ENCODE results near the gene DNAAF8. TPM values are rescaled to one million over a fixed set of nuclear protein-coding genes. Genes with fewer than 3 reads are reported as not detected.

Gene DNAAF8
- total RNA-seq, 1 experiment from 2014 or later = 0.39 TPM

GRCh38 chr16:4771646-4772045 lies 37.3 kb downstream of the DNAAF8 start:
- no peak overlapping the region for H2BK20ac ChIP-seq (ENCODE audit: low read depth, low read length, poor library complexity, severe bottlenecking)
- Mint-ChIP-seq H3K4me3 (no peak overlapping the region), H3K27me3 (ENCODE audit: low read depth) (no peaks in the 10 kb centered on the region; the same call in 1 of the 2 replicates), H3K9me3 (no peaks in the 10 kb centered on the region), H3K4me1 (peaks cover 16% of the 10 kb centered on the region in 2 experiments), H3K36me3 (ENCODE audit: insufficient read depth in 1 of 3, low read depth in 3 of 3) (no peaks in the 10 kb centered on the region), H3K27ac (no peak overlapping the region; a peak in 1 of 7 replicates)
- no peak overlapping the region for H4K5ac ChIP-seq (ENCODE audit: insufficient read length, low read depth, low read length)
- no peak overlapping the region for H3K23ac ChIP-seq (ENCODE audit: insufficient read length, low read depth, low read length)
- no peak overlapping the region for H3K4me2 ChIP-seq (ENCODE audit: insufficient read depth, insufficient read length, low read length)
- no peak overlapping the region for H4K8ac ChIP-seq (replicated peaks; ENCODE audit: insufficient read length, low read depth, low read length)
- no peak overlapping the region for H3K18ac ChIP-seq (ENCODE audit: insufficient read length, low read depth, low read length)
- no peak overlapping the region for H2BK120ac ChIP-seq (ENCODE audit: low read depth, low read length, poor library complexity, severe bottlenecking)
- no peaks in the 10 kb centered on the region for H3K79me1 ChIP-seq (ENCODE audit: insufficient read depth, low read depth, low read length, poor library complexity, severe bottlenecking)
- no peak overlapping the region for H2BK15ac ChIP-seq (ENCODE audit: low read depth, low read length)
- no peak for DNase-seq
- H2BK12ac ChIP-seq (ENCODE audit: insufficient read length, low read depth, low read length) = no peak overlapping the region
- no peak overlapping the region for H2AFZ ChIP-seq (ENCODE audit: low read length)
- H3K23me2 ChIP-seq (ENCODE audit: insufficient read length, low read depth, low read length, poor library complexity, severe bottlenecking) = peaks cover 8% of the 10 kb centered on the region
- H3K4ac ChIP-seq (ENCODE audit: low read depth, low read length) = no peak overlapping the region
- no peaks in the 10 kb centered on the region for H3K9me3 ChIP-seq (ENCODE audit: control insufficient read depth, low read depth, low read length)
- H3K27ac ChIP-seq (ENCODE audit: insufficient read length, low read depth, low read length) = no peak overlapping the region
- H3K9ac ChIP-seq (ENCODE audit: extremely low read depth, insufficient read length, low read length) = no peak overlapping the region
- H3K4me1 ChIP-seq (ENCODE audit: insufficient read depth, low read length) = no peaks in the 10 kb centered on the region
- no peak for TF ChIP-seq CTCF (conservative IDR thresholded peaks at IDR 0.05)
- no peaks in the 10 kb centered on the region for H4K20me1 ChIP-seq (ENCODE audit: control insufficient read depth, insufficient read depth, insufficient read length)
- no peak overlapping the region for H3T11ph ChIP-seq (ENCODE audit: low read length)
- H3K27me3 ChIP-seq (ENCODE audit: insufficient read depth, low read length) = no peaks in the 10 kb centered on the region
- no CpG with 5 or more reads among the region's 3 CpGs for WGBS (ENCODE audit: extremely low coverage, insufficient read length, low lambda C conversion rate)
- no peak overlapping the region for H2BK5ac ChIP-seq (ENCODE audit: insufficient read length, low read length)
- H3K14ac ChIP-seq (ENCODE audit: insufficient read depth, low read length) = no peak overlapping the region
- no peaks in the 10 kb centered on the region for H3K79me2 ChIP-seq (ENCODE audit: insufficient read depth, low read length)
- no peak overlapping the region for H3K56ac ChIP-seq (ENCODE audit: insufficient read length, low read depth, low read length)
- no peak overlapping the region for H2AK5ac ChIP-seq (ENCODE audit: insufficient read length, low read length)
- no peak overlapping the region for H4K91ac ChIP-seq (ENCODE audit: insufficient read length, low read depth, low read length)
